Ishikawa (cell line): ENCODE results near the gene C21orf91.

ENCODE experiments used
- CEBPB ChIP-seq: IDR thresholded peaks from 2 replicates; pipeline ENCODE4 v1.6.1; 2012
- CREB1 ChIP-seq: IDR thresholded peaks from 2 replicates; pipeline ENCODE4 v1.6.1; 2012; ENCODE audit warnings: low read depth
- EGR1 ChIP-seq: IDR thresholded peaks from 2 replicates; pipeline ENCODE4 v1.6.1; 2012
- EP300 ChIP-seq: IDR thresholded peaks from 2 replicates; pipeline ENCODE4 v1.6.1; 2012; ENCODE audit warnings: borderline replicate concordance
- FOXM1 ChIP-seq: IDR thresholded peaks from 2 replicates; pipeline ENCODE4 v1.6.1; 2012; ENCODE audit warnings: low read depth, borderline replicate concordance
- NFIC ChIP-seq: IDR thresholded peaks from 2 replicates; pipeline ENCODE4 v1.6.1; 2012
- RAD21 ChIP-seq: IDR thresholded peaks from 2 replicates; pipeline ENCODE4 v1.6.1; 2012; ENCODE audit warnings: low read depth
- TAF1 ChIP-seq: IDR thresholded peaks from 2 replicates; pipeline ENCODE4 v1.6.1; 2012; ENCODE audit warnings: low read depth, mild to moderate bottlenecking
- YY1 ChIP-seq: IDR thresholded peaks from 2 replicates; pipeline ENCODE4 v1.6.1; 2012; ENCODE audit warnings: low read depth
- TF ChIP-seq, protein P1 (sequence below): IDR thresholded peaks from 2 replicates; pipeline ENCODE4 v1.6.1; 2012
- TF ChIP-seq, protein P2 (sequence below): IDR thresholded peaks from 2 replicates; pipeline ENCODE4 v1.6.1; 2012; ENCODE audit warnings: low read depth, mild to moderate bottlenecking

DNA sequence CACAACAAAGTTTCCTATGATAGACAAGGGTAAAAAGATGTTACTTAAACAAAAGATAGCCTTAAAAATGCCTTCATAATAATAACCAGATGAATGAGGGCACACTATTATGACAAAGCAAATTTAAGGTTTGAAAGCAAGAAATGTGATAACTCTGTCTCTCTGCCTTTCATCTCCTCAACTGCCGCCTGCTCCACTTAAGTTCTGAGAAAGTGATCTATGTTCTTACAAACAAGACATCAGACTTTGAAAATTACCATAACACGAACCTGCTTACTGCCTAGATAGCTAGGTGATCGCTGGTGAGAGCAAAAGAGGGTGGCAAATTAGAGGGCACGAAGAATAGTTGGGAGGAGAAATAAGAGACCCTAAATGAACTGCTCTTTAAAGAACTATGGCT lies 13.2 kb downstream of the C21orf91 start:
- TF ChIP-seq CEBPB (no peak), CREB1 (no peak), RAD21 (no peak), YY1 (no peak), TAF1 (no peak), EP300 (no peak), EGR1 (no peak), NFIC (no peak), FOXM1 (no peak)
- TF ChIP-seq, protein P1, sequence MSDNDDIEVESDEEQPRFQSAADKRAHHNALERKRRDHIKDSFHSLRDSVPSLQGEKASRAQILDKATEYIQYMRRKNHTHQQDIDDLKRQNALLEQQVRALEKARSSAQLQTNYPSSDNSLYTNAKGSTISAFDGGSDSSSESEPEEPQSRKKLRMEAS, result no peak
- TF ChIP-seq, protein P2, sequence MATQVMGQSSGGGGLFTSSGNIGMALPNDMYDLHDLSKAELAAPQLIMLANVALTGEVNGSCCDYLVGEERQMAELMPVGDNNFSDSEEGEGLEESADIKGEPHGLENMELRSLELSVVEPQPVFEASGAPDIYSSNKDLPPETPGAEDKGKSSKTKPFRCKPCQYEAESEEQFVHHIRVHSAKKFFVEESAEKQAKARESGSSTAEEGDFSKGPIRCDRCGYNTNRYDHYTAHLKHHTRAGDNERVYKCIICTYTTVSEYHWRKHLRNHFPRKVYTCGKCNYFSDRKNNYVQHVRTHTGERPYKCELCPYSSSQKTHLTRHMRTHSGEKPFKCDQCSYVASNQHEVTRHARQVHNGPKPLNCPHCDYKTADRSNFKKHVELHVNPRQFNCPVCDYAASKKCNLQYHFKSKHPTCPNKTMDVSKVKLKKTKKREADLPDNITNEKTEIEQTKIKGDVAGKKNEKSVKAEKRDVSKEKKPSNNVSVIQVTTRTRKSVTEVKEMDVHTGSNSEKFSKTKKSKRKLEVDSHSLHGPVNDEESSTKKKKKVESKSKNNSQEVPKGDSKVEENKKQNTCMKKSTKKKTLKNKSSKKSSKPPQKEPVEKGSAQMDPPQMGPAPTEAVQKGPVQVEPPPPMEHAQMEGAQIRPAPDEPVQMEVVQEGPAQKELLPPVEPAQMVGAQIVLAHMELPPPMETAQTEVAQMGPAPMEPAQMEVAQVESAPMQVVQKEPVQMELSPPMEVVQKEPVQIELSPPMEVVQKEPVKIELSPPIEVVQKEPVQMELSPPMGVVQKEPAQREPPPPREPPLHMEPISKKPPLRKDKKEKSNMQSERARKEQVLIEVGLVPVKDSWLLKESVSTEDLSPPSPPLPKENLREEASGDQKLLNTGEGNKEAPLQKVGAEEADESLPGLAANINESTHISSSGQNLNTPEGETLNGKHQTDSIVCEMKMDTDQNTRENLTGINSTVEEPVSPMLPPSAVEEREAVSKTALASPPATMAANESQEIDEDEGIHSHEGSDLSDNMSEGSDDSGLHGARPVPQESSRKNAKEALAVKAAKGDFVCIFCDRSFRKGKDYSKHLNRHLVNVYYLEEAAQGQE, result no peak
